ENCODE results near the gene CFAP73.
A peak's percentile ranks its signal among the peaks of the same experiment; 100 is the strongest.

The CFAP73 gene

DNA sequence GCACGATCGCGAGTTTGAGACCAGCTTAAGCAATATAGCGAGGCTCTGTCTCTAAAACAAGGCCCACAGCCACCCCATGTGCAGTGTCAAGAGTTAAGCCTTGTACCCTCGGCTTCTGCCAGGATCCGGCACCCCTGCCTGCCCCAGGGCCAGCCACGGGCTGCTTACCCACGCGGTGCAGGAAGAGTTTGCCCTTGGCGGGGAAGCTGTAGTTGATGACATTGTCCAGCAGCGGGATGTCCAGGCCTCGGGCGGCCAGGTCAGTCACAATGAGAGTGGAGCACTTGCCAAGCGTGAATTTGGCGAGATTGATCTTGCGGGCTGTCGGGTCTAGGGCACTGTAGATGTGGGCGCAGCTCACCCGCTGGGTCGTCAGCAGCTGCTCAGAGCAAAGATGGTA is 22.7 kb downstream of the CFAP73 start:
- DNase-seq (ENCODE audit: insufficient read length, low spot score) (no peak), FAIRE-seq (no peak)
- TF ChIP-seq POLR2A (IDR thresholded peaks at IDR 0.05; ENCODE audit: low read depth, low read length) = no peak

DNA sequence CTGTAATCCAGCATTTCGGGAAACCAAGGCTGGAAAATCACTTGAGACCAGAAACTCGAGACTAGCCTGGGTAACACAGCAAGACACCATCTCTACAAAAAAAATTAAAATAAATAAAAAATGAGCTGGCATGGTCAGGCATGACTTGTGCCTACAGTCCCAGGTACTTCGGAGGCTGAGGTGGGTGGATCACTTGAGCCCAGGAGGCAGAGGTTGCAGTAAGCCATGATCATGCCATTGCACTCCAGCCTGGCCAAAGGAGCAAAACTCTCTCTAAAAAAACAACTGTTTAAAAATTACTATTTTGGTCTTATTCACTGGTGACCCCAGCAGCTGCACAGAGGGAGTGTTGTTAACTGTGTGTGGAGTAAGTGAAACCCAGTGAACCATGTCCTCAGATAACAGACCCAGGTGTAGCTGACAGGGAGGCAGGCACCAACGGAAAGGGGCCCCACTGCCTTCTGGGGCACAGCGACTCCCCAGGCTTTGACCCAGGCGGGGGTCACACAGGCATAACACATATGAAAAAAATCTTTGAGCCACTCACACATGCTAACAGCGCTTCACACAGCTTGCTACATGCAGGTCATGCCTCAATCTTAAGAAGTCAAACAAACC is 23.7 kb downstream of the CFAP73 start:
- DNase-seq (ENCODE audit: insufficient read length, low spot score) (no peak), FAIRE-seq (no peak)
- no peak for TF ChIP-seq POLR2A (IDR thresholded peaks at IDR 0.05; ENCODE audit: low read depth, low read length)

DNA sequence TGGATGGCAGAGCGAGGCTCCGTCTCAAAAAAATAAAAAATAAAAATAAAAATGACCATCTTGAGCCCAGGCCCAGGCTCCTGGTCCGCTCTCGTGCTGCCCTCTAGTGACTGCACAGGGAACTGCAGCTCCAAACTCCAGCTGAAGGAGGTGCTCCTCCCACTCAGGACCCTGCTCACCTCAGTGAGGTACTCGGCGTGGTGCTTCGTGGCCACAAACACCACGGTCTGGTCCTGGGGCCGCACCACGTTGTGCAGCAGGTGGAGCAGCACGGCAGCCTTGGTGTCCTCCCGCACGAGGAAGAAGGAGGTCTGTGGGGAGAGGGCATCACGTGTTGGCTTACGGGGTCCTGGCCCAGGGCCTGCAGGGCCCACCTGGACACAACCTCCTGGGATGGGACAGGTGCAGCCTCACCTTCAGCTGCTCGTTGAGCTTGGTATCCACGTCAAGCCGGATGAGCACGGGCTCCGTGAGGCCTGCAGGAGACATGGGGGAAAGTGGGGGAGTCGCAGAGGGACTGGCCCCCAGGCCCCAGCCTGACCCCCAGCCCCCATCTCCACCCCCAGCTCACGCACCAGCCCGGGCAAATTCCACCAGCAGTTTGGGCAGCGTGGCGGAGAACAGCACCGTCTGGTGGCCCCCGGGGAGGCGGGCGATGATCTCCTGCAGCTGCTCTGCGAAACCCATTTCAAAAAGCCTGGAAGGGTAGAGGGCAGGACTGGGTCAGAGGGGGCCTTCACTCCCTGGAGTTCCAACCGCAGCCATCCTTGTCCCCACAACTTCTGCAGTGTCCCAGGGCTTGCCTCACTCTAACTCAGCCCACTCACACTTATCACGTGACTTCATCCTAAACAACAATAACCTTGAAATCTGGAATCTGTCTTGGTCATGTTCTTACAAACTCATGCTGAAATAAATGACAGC is 25.2 kb downstream of the CFAP73 start:
- peak; percentile 79 for DNase-seq (ENCODE audit: insufficient read length, low spot score)
- no peak for TF ChIP-seq POLR2A (IDR thresholded peaks at IDR 0.05; ENCODE audit: low read depth, low read length)
- FAIRE-seq = no peak

DNA sequence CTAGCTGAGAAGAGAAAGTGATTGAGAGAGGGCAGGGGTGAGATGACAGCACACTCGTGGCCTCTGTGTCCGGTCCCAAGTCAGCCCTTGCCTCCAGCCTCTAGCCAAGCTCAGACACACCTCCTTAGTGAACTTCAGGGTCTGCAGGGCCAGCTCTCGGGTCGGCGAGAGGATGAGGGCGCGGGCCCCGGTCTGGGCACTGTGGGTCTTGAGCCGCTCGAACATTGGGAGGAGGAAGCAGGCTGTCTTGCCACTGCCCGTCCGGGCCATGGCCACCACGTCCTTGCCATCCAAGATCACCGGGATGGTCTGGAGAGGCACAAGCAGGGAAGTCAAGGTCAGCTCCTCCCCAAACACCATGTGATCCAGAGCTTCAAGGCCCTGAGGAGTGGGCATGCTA is 29.5 kb downstream of the CFAP73 start:
- no peak for DNase-seq (ENCODE audit: insufficient read length, low spot score)
- no peak for FAIRE-seq

DNA sequence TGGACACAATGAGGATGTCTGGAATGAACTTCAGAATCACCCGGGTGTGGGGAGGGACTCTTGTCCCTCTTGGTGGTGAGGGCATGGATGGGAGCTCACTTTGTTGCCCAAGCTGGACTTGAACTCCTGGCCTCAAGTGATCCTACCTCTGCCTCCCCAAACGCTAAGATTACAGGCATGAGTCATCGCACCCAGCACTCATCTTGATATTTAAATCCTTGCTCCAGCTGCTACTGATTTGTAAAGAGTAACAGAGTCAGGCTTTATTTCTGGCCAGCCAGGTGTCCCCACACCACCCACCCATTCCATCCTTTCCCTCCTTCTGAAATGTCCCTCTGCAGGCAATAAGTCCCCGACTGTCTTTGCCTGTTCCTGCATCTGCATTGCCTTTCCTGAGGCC is 30.8 kb downstream of the CFAP73 start:
- no peak for TF ChIP-seq POLR2A (IDR thresholded peaks at IDR 0.05; ENCODE audit: low read depth, low read length)
- DNase-seq (ENCODE audit: insufficient read length, low spot score) (no peak), FAIRE-seq (no peak)

More for the DNA sequence above, 29.5 kb downstream of the CFAP73 start:
- no peak for TF ChIP-seq POLR2A (IDR thresholded peaks at IDR 0.05; ENCODE audit: low read depth, low read length)

DNA sequence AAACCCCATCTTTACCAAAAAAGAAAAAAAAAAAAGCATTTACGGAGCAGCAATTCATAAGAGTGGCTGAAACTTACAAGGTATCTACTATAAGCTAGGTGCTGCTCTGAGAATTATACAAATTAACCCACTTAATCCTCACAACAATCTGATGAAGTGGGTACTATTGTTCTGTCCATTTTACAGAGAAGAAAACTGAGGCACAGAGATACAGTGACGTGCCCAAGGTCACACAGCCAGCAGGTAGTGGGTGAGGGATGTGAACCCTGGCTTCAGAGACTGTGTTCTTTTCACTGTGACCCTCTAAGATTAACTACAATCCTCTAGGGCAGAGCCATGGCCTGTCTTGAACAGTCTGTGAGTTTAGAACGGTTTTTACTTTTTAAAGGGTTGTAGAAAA is 32.5 kb downstream of the CFAP73 start:
- TF ChIP-seq POLR2A (IDR thresholded peaks at IDR 0.05; ENCODE audit: low read depth, low read length) = no peak
- no peak for DNase-seq (ENCODE audit: insufficient read length, low spot score)
- no peak for FAIRE-seq

DNA sequence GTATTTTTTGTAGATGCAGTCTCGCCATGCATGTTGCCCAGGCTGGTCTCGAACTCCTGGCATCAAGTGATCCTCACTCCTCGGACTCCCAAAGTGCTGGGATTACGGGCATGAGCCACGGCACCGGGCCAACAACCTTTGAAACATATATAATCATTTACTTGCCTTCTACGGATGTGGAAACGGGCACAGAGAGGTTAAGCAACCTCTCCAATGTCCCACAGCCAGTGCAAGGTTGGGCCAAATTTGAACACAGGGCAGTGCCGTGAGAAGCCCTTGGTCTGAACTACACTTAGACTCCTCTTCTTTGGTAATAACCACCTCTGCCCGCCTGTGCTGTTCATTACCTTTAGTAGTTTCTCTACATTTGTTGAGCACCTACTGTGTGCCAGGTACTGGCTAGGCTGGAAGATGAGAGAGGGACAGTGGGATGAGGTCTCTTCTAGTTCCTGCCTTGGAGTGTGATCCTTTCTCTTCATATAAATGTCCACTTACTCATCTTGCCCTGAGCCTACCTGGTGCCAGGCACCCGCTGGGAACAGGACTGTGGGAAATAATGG is 33.6 kb downstream of the CFAP73 start:
- no peak for TF ChIP-seq POLR2A (IDR thresholded peaks at IDR 0.05; ENCODE audit: low read depth, low read length)
- FAIRE-seq (no peak), DNase-seq (ENCODE audit: insufficient read length, low spot score) (no peak)

DNA sequence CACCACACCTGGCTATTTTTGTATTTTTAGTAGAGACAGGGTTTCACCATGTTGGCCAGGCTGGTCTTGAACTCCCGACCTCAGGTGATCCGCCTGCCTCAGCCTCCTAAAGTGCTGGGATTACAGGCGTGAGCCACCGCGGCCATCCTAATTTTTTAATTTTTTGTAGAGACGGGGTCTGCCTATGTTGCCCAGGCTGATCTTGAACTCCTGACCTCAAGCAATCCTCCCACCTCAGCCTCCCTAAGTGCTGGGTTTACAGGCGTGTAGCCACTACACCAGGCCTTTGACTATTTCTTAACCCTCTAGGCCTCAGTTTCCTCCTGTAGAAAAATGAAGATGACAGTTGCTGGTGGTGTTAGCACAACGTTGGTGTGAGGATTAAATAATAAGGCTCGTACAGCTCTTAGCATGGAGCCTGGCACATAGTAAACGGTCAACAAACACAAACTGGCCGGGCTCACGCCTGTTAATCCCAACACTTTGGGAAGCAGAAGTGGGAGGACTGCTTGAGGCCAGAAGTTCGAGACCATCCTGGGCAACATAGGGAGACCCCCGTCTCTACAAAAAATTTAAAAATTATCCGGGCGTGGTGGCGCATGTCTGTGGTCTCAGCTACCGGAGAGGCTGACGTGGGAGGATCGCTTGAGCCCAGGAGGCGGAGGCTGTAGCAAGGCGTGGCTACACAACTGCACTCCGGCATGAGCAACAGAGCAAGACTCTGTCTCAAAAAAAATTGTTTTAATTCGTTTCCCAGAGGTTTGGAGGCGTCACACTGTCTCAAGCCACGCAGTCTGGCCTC is 34.8 kb downstream of the CFAP73 start:
- FAIRE-seq (no peak), DNase-seq (ENCODE audit: insufficient read length, low spot score) (no peak)
- TF ChIP-seq POLR2A (IDR thresholded peaks at IDR 0.05; ENCODE audit: low read depth, low read length) = no peak; the same call in 1 of the 2 replicates

DNA sequence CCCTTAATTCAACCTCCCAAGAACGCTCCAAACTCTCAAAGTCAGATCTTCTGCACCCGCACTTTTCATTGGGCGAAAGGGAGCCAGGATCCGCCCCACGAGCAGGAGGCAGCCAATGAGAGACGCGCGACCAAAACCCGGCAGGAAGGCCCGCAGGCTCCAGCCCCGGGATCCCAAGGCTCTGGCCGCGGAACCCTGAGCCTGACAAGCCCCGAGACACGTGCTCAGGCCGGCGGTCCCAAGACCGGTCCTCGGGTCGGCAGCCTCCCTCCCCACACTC is 35.3 kb downstream of the CFAP73 start:
- TF ChIP-seq POLR2A (IDR thresholded peaks at IDR 0.05; ENCODE audit: low read depth, low read length) = no peak
- peak; percentile 91 for DNase-seq (ENCODE audit: insufficient read length, low spot score)
- no peak for FAIRE-seq

DNA sequence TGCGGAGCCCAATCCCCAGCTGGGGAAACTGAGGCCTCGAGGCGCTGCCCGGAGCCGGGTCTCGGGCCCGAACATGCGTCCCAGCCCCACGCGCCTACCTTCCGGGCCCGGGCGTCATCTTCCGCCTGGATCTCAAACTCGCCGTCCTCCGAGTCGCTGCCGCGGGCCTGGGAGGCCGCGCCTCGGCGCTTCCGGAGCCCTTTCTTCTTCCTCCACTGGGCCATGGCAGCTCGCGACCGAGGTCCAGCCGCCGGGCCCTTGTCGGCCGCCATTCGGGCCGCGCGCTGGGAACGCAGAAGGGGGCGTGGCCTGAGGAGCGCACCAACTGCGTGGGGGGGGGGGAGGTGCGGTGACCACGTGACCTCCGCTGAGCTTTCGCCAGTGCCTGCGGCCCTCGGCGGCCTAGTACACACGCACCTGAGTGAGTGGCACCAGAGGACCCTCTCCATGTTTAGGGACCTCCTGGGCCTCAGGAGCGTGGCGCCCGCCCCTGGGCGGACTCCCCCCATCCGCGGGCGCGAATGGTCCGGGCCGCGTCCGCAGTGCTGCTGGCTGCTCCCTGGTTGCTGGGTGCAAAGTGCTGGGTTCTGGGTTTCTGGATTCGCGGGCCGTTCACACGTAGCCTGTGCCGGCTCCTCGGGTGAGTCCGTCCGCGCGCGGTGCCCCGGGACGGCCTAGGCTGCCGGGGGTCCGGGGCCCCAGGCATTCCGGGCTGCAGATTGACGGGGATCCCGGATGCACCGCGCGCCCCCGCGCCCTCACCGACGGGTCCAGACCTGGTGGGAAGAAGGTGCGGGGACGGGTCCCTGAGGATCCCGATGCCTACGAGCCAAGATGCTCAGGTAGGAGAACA is 35.9 kb downstream of the CFAP73 start, which contains the start of the genes DDX54 and RITA1:
Gene DDX54 (minus strand): TSS at position 299 of the 853 bp plus-strand sequence. CDS start 27 bp downstream, at position 272.
Gene RITA1 (plus strand): TSS at position 542 of the 853 bp plus-strand sequence. CDS start 1,026 bp downstream, outside the sequence.
- peak; percentile 66 for TF ChIP-seq POLR2A (IDR thresholded peaks at IDR 0.05; ENCODE audit: low read depth, low read length)
- peak; percentile 65 for DNase-seq (ENCODE audit: insufficient read length, low spot score)
- no peak for FAIRE-seq

DNA sequence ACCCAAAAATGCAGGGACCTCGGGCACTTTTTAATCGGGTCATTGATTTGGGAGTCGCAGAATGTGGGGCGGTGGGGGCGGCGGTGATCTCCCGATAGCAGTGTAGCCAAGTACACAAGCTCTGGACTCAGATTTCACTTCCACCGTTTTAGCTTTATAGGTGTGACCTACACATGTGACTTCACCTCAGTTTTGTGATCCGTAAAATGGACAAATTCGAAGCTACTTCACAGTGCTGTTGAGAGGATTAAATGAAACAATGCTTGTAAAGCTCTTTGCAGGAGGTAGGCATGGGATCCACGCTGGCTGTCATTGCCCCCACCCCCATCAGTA is 36.5 kb downstream of the CFAP73 start:
- no peak for TF ChIP-seq POLR2A (IDR thresholded peaks at IDR 0.05; ENCODE audit: low read depth, low read length)
- DNase-seq (ENCODE audit: insufficient read length, low spot score) (no peak), FAIRE-seq (no peak)

DNA sequence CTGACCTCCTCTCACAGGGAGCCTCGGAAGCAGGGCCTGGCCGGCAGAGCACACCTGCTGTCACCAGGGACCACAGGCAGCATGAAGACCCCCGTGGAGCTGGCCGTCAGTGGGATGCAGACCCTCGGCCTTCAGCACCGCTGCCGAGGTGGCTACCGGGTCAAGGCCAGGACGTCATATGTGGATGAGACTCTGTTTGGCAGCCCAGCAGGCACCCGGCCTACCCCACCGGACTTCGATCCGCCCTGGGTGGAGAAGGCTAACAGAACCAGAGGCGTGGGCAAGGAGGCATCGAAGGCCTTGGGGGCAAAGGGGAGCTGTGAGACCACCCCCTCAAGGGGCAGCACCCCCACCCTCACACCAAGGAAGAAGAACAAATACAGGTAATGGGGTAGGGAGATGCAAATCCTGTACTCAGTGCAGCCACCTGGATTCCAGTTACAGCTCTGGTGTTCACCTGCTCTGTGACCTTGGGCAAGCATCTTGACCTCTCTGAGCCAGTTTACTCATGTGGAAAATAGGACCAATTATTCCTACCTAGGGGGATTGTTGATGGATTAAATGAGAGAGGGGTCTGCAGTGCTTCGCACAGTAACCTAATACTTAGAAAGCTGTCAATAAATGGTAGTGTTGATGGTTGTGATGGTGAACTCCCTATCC is 37.3 kb downstream of the CFAP73 start:
- DNase-seq (ENCODE audit: insufficient read length, low spot score) = no peak
- no peak for TF ChIP-seq POLR2A (IDR thresholded peaks at IDR 0.05; ENCODE audit: low read depth, low read length)
- FAIRE-seq = no peak

DNA sequence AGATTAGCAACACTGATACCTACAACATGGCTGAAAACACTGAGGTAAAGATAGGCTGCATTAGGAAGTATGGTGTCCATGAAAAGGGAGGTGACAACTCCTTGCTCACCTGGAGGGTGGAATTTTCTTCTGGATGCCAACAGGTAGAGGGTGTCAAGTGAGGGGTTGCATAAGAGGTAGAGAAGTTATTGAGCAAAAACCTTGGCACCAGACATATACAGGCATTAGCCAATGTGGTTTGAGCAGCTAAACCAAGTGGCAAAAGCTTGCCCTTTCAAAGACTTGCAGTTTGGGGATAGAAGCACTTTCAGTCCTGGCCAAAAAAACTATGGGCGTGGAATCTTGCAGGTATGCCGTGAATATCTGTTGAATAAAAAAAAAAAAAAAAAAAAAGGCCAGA is 39.8 kb downstream of the CFAP73 start:
- TF ChIP-seq POLR2A (IDR thresholded peaks at IDR 0.05; ENCODE audit: low read depth, low read length) = no peak
- FAIRE-seq (no peak), DNase-seq (ENCODE audit: insufficient read length, low spot score) (no peak)
